ENCODE data around the gene NAA60. TPM values are rescaled to one million over a fixed set of nuclear protein-coding genes. Genes with fewer than 3 reads are reported as not detected.
"Not testable (repeated sequence)": the region's sequence is repeated elsewhere in the genome, so short reads cannot be mapped to it uniquely, and the experiment has no call there.

Gene NAA60
- total RNA-seq, 1 donor, result 16.6 TPM

GRCh38 chr16:3498988-3499387 is 55.5 kb downstream of the NAA60 start:
- no peak for TF ChIP-seq CTCF (IDR thresholded peaks at IDR 0.05; ENCODE audit: insufficient read depth, low read length)
- no peak for DNase-seq (ENCODE audit: low read depth)
- H3K4me3 ChIP-seq (ENCODE audit: low read depth, low read length), result no peak overlapping the region

- H3K4me3 ChIP-seq (ENCODE audit: low read depth, low read length), result peak overlapping the region; percentile 86
- DNase-seq (ENCODE audit: low read depth), result not testable (repeated sequence)
Observed at GRCh38 chr16:3501412-3501761, 57.9 kb downstream of the NAA60 start.

GRCh38 chr16:3501783-3502400 is 58.4 kb downstream of the NAA60 start:
- no peak for DNase-seq (ENCODE audit: low read depth)
- TF ChIP-seq CTCF (IDR thresholded peaks at IDR 0.05; ENCODE audit: insufficient read depth, low read length), result no peak
- H3K4me3 ChIP-seq (ENCODE audit: low read depth, low read length), result peak overlapping the region; percentile 86

GRCh38 chr16:3503523-3503922 is 60.0 kb downstream of the NAA60 start:
- no peak overlapping the region for H3K4me3 ChIP-seq (ENCODE audit: low read depth, low read length)
- no peak for DNase-seq (ENCODE audit: low read depth)
- no peak for TF ChIP-seq CTCF (IDR thresholded peaks at IDR 0.05; ENCODE audit: insufficient read depth, low read length)

- no peak for DNase-seq (ENCODE audit: low read depth)
- no peak overlapping the region for H3K4me3 ChIP-seq (ENCODE audit: low read depth, low read length)
- TF ChIP-seq CTCF (IDR thresholded peaks at IDR 0.05; ENCODE audit: insufficient read depth, low read length), result no peak
Observed at GRCh38 chr16:3508736-3509135, 65.3 kb downstream of the NAA60 start.

- no peak for TF ChIP-seq CTCF (IDR thresholded peaks at IDR 0.05; ENCODE audit: insufficient read depth, low read length)
- no peak for DNase-seq (ENCODE audit: low read depth)
- no peak overlapping the region for H3K4me3 ChIP-seq (ENCODE audit: low read depth, low read length)
Observed at GRCh38 chr16:3509470-3509928, 66.0 kb downstream of the NAA60 start.

GRCh38 chr16:3510416-3510815 is 66.9 kb downstream of the NAA60 start:
- no peak for DNase-seq (ENCODE audit: low read depth)
- TF ChIP-seq CTCF (IDR thresholded peaks at IDR 0.05; ENCODE audit: insufficient read depth, low read length), result no peak
- no peak overlapping the region for H3K4me3 ChIP-seq (ENCODE audit: low read depth, low read length)

All from fibroblast of the aortic adventitia (primary cell).